ENCODE data around the gene CEP112. TPM values are rescaled to one million over a fixed set of nuclear protein-coding genes. Genes with fewer than 3 reads are reported as not detected.
A peak's percentile ranks its signal among the peaks of the same experiment; 100 is the strongest.

Gene CEP112
- total and polyA plus RNA-seq, 2 of the 13 experiments (the other 11 are each of a cell fraction or from before 2014, with no cell fraction given): 1.2 to 3.4 TPM

DNA sequence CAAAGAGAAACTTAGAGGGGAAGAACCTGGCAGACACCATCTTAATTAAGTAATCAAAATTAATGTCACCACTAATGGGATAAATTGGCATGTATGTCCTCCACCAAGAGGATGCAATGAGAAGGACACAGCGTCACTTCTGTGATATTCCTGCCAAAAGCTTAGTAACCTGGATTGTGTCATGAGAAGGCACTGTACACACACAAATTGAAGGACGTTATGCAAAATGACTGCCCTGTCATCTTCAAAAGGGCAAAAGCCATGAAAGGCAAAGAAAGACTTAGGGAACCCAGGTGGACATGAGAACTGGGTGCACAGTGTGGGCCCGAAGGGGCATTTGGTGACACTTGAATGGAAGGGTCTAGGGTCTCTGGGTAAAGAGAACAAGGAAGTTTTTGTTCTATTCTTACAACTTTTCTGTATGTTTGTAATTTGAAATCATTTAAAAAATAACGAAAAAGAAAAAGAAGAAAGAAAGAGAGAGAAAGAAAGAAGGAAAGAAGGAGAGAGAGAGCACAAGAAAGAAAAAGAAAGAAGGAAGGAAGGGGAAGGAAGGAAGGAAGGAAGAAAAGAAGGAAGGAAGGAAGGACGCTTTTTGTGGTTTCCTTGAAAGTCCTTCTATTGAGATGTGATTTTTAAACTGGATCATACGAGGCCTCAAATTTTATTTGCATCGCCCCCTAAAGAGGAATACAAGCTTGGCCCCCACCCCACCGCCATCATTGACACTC is 41.3 kb upstream of the CEP112 start:
- Histone ChIP-seq H3K79me2 (ENCODE audit: insufficient read depth, low read length) (peaks cover 10% of the 10 kb centered on the region), H3K9ac (ENCODE audit: insufficient read depth, low read depth, low read length) (no peak overlapping the region), H3K4me3 (replicated peaks in 1 of 3; ENCODE audit: insufficient read depth in 1 of 3, low read depth in 2 of 3, low read length in 3 of 3) (no peak overlapping the region), H4K20me1 (ENCODE audit: insufficient read depth, low read length) (no peaks in the 10 kb centered on the region), H3K9me3 (ENCODE audit: low read length) (no peaks in the 10 kb centered on the region), H3K36me3 (replicated peaks in 1 of 2; ENCODE audit: control insufficient read depth in 1 of 2, insufficient read depth in 2 of 2, low read length in 2 of 2) (no peaks in the 10 kb centered on the region), H3K27ac (ENCODE audit: extremely low read length, insufficient read depth, low read length) (peak overlapping the region; percentile 53), H3K27me3 (ENCODE audit: control insufficient read depth in 1 of 2, insufficient read depth in 2 of 2, low read length in 2 of 2) (no peaks in the 10 kb centered on the region), H3K4me1 (ENCODE audit: insufficient read depth, low read length) (peaks cover 78% of the 10 kb centered on the region), H3K4me2 (ENCODE audit: low read depth, low read length) (peak overlapping the region; percentile 46), H2AFZ (ENCODE audit: low read length) (no peak overlapping the region)
- intact Hi-C loops (cut with micrococcal nuclease; ENCODE audit: unreplicated experiment): no loop called here
- ChIA-PET CTCF (ENCODE audit: low intra/inter-chr PET ratio, low total read pairs) (no interaction called here), POLR2A (no interaction called here)
- ATAC-seq: peak; percentile 56
- no TSS peak for BruUV-seq (replicated peaks)
- FAIRE-seq: no peak
- DNase-seq (ENCODE audit: low spot score): peak; percentile 85
- WGBS (ENCODE audit: low lambda C conversion rate): 56% methylated on average over 8 of the region's 8 CpGs
- in situ Hi-C loops (cut with HindIII; ENCODE audit: extremely low pct_ligation_motif_present, low pct_unique_long_range_greater_than_20kb): no loop called here
- peak; percentile 33; the same call in 1 of the 2 replicates for TF ChIP-seq YEATS2 (CRISPR knock-in tag; IDR thresholded peaks at IDR 0.05; ENCODE audit: borderline replicate concordance)
- no peak for TF ChIP-seq RARG (CRISPR knock-in tag; IDR thresholded peaks at IDR 0.05; ENCODE audit: low read depth)
- TF ChIP-seq SALL1 (CRISPR knock-in tag; IDR thresholded peaks at IDR 0.05): peak; percentile 90
- TF ChIP-seq ZNF12 (CRISPR knock-in tag; IDR thresholded peaks at IDR 0.05): peak; percentile 94
- TF ChIP-seq MED1 (CRISPR knock-in tag; IDR thresholded peaks at IDR 0.05): peak; percentile 65; the same call in 1 of the 2 replicates
- peak; percentile 69 for TF ChIP-seq ZMYM4 (CRISPR knock-in tag; IDR thresholded peaks at IDR 0.05)
- TF ChIP-seq ETV6 (CRISPR knock-in tag; conservative IDR thresholded peaks at IDR 0.05): no peak
- TF ChIP-seq HMG20A (CRISPR knock-in tag; IDR thresholded peaks at IDR 0.05; ENCODE audit: borderline replicate concordance): peak; percentile 58; the same call in 1 of the 2 replicates
- TF ChIP-seq JUNB (CRISPR knock-in tag; IDR thresholded peaks at IDR 0.05; ENCODE audit: borderline replicate concordance): no peak
- peak; percentile 81 for TF ChIP-seq NCOA2 (CRISPR knock-in tag; IDR thresholded peaks at IDR 0.05)
- TF ChIP-seq TAF15 (IDR thresholded peaks at IDR 0.05; ENCODE audit: low read depth, low read length, poor library complexity, severe bottlenecking): no peak
- TF ChIP-seq ZBTB1 (CRISPR knock-in tag; IDR thresholded peaks at IDR 0.05; ENCODE audit: borderline replicate concordance): no peak
- peak; percentile 46; the same call in 1 of the 2 replicates for TF ChIP-seq CREM (IDR thresholded peaks at IDR 0.05)
- TF ChIP-seq CREM (CRISPR knock-in tag; IDR thresholded peaks at IDR 0.05): no peak
- TF ChIP-seq, protein P1, sequence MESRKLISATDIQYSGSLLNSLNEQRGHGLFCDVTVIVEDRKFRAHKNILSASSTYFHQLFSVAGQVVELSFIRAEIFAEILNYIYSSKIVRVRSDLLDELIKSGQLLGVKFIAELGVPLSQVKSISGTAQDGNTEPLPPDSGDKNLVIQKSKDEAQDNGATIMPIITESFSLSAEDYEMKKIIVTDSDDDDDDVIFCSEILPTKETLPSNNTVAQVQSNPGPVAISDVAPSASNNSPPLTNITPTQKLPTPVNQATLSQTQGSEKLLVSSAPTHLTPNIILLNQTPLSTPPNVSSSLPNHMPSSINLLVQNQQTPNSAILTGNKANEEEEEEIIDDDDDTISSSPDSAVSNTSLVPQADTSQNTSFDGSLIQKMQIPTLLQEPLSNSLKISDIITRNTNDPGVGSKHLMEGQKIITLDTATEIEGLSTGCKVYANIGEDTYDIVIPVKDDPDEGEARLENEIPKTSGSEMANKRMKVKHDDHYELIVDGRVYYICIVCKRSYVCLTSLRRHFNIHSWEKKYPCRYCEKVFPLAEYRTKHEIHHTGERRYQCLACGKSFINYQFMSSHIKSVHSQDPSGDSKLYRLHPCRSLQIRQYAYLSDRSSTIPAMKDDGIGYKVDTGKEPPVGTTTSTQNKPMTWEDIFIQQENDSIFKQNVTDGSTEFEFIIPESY (CRISPR knock-in tag; IDR thresholded peaks at IDR 0.05): peak; percentile 52
- no peak for TF ChIP-seq TMF1 (CRISPR knock-in tag; IDR thresholded peaks at IDR 0.05; ENCODE audit: low read depth)
- TF ChIP-seq, protein P2, sequence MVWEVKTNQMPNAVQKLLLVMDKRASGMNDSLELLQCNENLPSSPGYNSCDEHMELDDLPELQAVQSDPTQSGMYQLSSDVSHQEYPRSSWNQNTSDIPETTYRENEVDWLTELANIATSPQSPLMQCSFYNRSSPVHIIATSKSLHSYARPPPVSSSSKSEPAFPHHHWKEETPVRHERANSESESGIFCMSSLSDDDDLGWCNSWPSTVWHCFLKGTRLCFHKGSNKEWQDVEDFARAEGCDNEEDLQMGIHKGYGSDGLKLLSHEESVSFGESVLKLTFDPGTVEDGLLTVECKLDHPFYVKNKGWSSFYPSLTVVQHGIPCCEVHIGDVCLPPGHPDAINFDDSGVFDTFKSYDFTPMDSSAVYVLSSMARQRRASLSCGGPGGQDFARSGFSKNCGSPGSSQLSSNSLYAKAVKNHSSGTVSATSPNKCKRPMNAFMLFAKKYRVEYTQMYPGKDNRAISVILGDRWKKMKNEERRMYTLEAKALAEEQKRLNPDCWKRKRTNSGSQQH (CRISPR knock-in tag; IDR thresholded peaks at IDR 0.05; ENCODE audit: low read depth): peak; percentile 73; the same call in 1 of the 2 replicates
- TF ChIP-seq MXI1 (IDR thresholded peaks at IDR 0.05; ENCODE audit: borderline replicate concordance, low read depth, low read length): peak; percentile 37; the same call in 1 of the 3 replicates
- peak; percentile 77 for TF ChIP-seq ERF (CRISPR knock-in tag; IDR thresholded peaks at IDR 0.05)
- peak; percentile 39; the same call in 1 of the 2 replicates for TF ChIP-seq RCOR2 (CRISPR knock-in tag; IDR thresholded peaks at IDR 0.05)
- TF ChIP-seq FOXP1 (IDR thresholded peaks at IDR 0.05): no peak
- peak; percentile 79 for TF ChIP-seq FOXP1 (CRISPR knock-in tag; IDR thresholded peaks at IDR 0.05)
- peak; percentile 95 for TF ChIP-seq GATAD2A (CRISPR knock-in tag; IDR thresholded peaks at IDR 0.05)
- TF ChIP-seq ZNF652 (CRISPR knock-in tag; IDR thresholded peaks at IDR 0.05; ENCODE audit: borderline replicate concordance, low read depth): no peak
- no peak for TF ChIP-seq NKX3-1 (CRISPR knock-in tag; IDR thresholded peaks at IDR 0.05)
- peak; percentile 76 for TF ChIP-seq RARA (CRISPR knock-in tag; IDR thresholded peaks at IDR 0.05)

All from HepG2 (cell line).